Testis (tissue), 3 donors: ENCODE results near the gene TSC22D1. TPM values are rescaled to one million over a fixed set of nuclear protein-coding genes. Genes with fewer than 3 reads are reported as not detected.

Experiments
- DNase-seq: peaks from one replicate; pipeline ENCODE4 v3.0.0-alpha.2; 2019
- H3K27ac ChIP-seq, 2 donors: fragments of 200-600 bp; sonication (generic); one replicate each; pipeline ENCODE4 v1.5.1; 2019
- H3K27me3 ChIP-seq: fragments of 200-600 bp; sonication (generic); one replicate; pipeline ENCODE4 v1.5.1; 2019
- H3K36me3 ChIP-seq: fragments of 200-600 bp; sonication (generic); one replicate; pipeline ENCODE4 v1.5.1; 2017; ENCODE audit warnings: low read depth; ENCODE audit errors: missing control alignments
- H3K4me1 ChIP-seq: fragments of 200-600 bp; sonication (generic); one replicate; pipeline ENCODE4 v1.5.1; 2019
- H3K4me3 ChIP-seq, 2 donors: fragments of 200-600 bp; sonication (generic); one replicate each; pipeline ENCODE4 v1.5.1; 2017 to 2019
- H3K9me3 ChIP-seq: fragments of 200-600 bp; sonication (generic); one replicate; pipeline ENCODE4 v1.5.1; 2017
- POLR2A ChIP-seq: fragments of 450-650 bp; IDR thresholded peaks from one replicate; pipeline ENCODE4 v1.6.1; 2017; ENCODE audit warnings: antibody characterized with exemption, mild to moderate bottlenecking, moderate library complexity
- WGBS, 2 donors: methylation state at CpG; one replicate each; pipeline ENCODE4 v1.1.5; 2018; 5-methylcytosine and 5-hydroxymethylcytosine counted together
- intact Hi-C: fragments of 100-400 bp; cut with DNase I; formaldehyde crosslinking; loops from one replicate; pipeline ENCODE4 v1.15.1; 2023; ENCODE audit warnings: low total_unique reads
- polyA plus RNA-seq: library from polyadenylated mRNA; stranded (reverse); fragments of 350-450 nt; fragmentation: Illumina TruSeq; extraction: RNeasy Lipid Tissue Mini Kit (QIAGEN cat#74804); gene quantifications from one replicate; pipeline ENCODE4 v1.2.3, GENCODE V29; 2014; ENCODE audit warnings: low read depth, low replicate concordance; ENCODE audit not compliant: insufficient read depth
- total RNA-seq, 2 donors: library from RNA; depleted of rRNA; stranded (reverse); fragments of >200 nt; gene quantifications; one replicate each; pipeline ENCODE4 v1.2.3, GENCODE V29; 2016
- TF ChIP-seq, protein P1 (sequence below), 3 experiments: fragments of 450-650 bp in 2 of 3; fragments of 200-600 bp in 1 of 3; sonication (generic) in 1 of 3; IDR thresholded peaks; one replicate each; pipeline ENCODE4 v1.5.1; 2016 to 2019; ENCODE audit warnings: antibody characterized with exemption in 3 of 3, mild to moderate bottlenecking in 2 of 3, moderate library complexity in 1 of 3

Gene TSC22D1
- total and polyA plus RNA-seq, 3 donors from 2014 or later = 189 to 227 (median 193) TPM

DNA sequence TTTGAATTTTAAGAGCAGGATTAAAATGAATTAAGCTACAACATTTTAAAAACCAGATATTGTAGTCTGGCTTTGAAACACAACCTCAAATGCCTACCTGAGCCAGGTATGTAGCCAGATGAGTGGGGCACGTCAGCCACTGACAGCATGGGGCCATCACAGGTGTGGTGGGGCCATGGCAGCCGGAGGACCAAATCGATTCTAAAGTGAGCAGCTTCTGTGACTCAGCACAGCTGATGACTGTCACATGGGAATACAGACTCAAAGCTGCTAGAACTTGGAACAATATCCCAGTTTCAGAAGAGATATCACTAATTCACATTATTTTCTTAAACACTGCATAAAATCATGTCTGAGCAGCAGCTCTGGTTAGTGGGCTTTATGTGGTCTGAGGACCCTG, 149.7 kb downstream of the TSC22D1 start:
- Histone ChIP-seq H3K36me3 (no peaks in the 10 kb centered on the region), H3K27me3 (no peaks in the 10 kb centered on the region), H3K4me1 (no peaks in the 10 kb centered on the region), H3K4me3 (no peak overlapping the region), H3K9me3 (no peaks in the 10 kb centered on the region), H3K27ac (no peak overlapping the region)
- intact Hi-C loops = no loop called here
- WGBS, 2 donors = 76 to 93% methylated on average over 3 of the region's 3 CpGs
- TF ChIP-seq POLR2A = no peak
- TF ChIP-seq, protein P1, sequence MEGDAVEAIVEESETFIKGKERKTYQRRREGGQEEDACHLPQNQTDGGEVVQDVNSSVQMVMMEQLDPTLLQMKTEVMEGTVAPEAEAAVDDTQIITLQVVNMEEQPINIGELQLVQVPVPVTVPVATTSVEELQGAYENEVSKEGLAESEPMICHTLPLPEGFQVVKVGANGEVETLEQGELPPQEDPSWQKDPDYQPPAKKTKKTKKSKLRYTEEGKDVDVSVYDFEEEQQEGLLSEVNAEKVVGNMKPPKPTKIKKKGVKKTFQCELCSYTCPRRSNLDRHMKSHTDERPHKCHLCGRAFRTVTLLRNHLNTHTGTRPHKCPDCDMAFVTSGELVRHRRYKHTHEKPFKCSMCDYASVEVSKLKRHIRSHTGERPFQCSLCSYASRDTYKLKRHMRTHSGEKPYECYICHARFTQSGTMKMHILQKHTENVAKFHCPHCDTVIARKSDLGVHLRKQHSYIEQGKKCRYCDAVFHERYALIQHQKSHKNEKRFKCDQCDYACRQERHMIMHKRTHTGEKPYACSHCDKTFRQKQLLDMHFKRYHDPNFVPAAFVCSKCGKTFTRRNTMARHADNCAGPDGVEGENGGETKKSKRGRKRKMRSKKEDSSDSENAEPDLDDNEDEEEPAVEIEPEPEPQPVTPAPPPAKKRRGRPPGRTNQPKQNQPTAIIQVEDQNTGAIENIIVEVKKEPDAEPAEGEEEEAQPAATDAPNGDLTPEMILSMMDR (IDR thresholded peaks at IDR 0.05) = no peak
- no peak for DNase-seq

GRCh38 chr13:44425815-44426078, 150.4 kb downstream of the TSC22D1 start:
- H3K4me3 ChIP-seq = no peak overlapping the region
- intact Hi-C loops = no loop called here
- TF ChIP-seq POLR2A = no peak
- TF ChIP-seq, protein P1 (IDR thresholded peaks at IDR 0.05) = no peak
- no peak overlapping the region for H3K27ac ChIP-seq
- no peaks in the 10 kb centered on the region for H3K4me1 ChIP-seq
- DNase-seq = no peak
- no peaks in the 10 kb centered on the region for H3K9me3 ChIP-seq
- H3K27me3 ChIP-seq = no peaks in the 10 kb centered on the region
- WGBS, 2 donors = 94 to 95% methylated on average over 2 of the region's 2 CpGs
- H3K36me3 ChIP-seq = no peaks in the 10 kb centered on the region

GRCh38 chr13:44425041-44425814, 150.9 kb downstream of the TSC22D1 start:
- WGBS, 2 donors = 80 to 85% methylated on average over 9 of the region's 9 CpGs

GRCh38 chr13:44423824-44424223, 152.3 kb downstream of the TSC22D1 start:
- H3K9me3 ChIP-seq = no peaks in the 10 kb centered on the region
- TF ChIP-seq, protein P1 (IDR thresholded peaks at IDR 0.05) = no peak
- TF ChIP-seq POLR2A = no peak
- no peaks in the 10 kb centered on the region for H3K36me3 ChIP-seq
- no peak overlapping the region for H3K4me3 ChIP-seq
- intact Hi-C loops = no loop called here
- DNase-seq = no peak
- no peaks in the 10 kb centered on the region for H3K27me3 ChIP-seq
- no peaks in the 10 kb centered on the region for H3K4me1 ChIP-seq
- WGBS, 2 donors = 96 to 97% methylated on average over 5 of the region's 5 CpGs
- H3K27ac ChIP-seq = no peak overlapping the region

More at GRCh38 chr13:44425041-44425814, 150.9 kb downstream of the TSC22D1 start:
- Histone ChIP-seq H3K4me3 (no peak overlapping the region), H3K36me3 (no peaks in the 10 kb centered on the region), H3K27me3 (no peaks in the 10 kb centered on the region), H3K27ac (no peak overlapping the region), H3K4me1 (no peaks in the 10 kb centered on the region), H3K9me3 (no peaks in the 10 kb centered on the region)
- no peak for DNase-seq
- intact Hi-C loops = no loop called here
- TF ChIP-seq, protein P1 (IDR thresholded peaks at IDR 0.05) = no peak
- no peak for TF ChIP-seq POLR2A
